ENCODE data around the gene AMBRA1.

- TF ChIP-seq, protein P1, sequence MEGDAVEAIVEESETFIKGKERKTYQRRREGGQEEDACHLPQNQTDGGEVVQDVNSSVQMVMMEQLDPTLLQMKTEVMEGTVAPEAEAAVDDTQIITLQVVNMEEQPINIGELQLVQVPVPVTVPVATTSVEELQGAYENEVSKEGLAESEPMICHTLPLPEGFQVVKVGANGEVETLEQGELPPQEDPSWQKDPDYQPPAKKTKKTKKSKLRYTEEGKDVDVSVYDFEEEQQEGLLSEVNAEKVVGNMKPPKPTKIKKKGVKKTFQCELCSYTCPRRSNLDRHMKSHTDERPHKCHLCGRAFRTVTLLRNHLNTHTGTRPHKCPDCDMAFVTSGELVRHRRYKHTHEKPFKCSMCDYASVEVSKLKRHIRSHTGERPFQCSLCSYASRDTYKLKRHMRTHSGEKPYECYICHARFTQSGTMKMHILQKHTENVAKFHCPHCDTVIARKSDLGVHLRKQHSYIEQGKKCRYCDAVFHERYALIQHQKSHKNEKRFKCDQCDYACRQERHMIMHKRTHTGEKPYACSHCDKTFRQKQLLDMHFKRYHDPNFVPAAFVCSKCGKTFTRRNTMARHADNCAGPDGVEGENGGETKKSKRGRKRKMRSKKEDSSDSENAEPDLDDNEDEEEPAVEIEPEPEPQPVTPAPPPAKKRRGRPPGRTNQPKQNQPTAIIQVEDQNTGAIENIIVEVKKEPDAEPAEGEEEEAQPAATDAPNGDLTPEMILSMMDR (IDR thresholded peaks at IDR 0.05; ENCODE audit: insufficient read depth, low read length, poor library complexity, severe bottlenecking) = no peak
- TF ChIP-seq EZH2phosphoT487 (conservative IDR thresholded peaks at IDR 0.05; ENCODE audit: low read length) = no peak
Observed at GRCh38 chr11:46381048-46381818, 212.6 kb downstream of the AMBRA1 start, which contains the start of gene MDK.
